RWPE1 (cell line): Measurements from ENCODE around the gene LRRC25.

Source experiments
- CTCF ChIA-PET: fragments of 350-600 bp; sonication (Branson Sonifier 250); formaldehyde crosslinking; extraction: SDS; loops from one replicate; lab custom pipeline; 2021; lab: Yijun Ruan, JAX
- POLR2A ChIA-PET: fragments of 400-600 bp; formaldehyde crosslinking; extraction: SDS; loops from one replicate; lab custom pipeline; 2020; ENCODE audit warnings: antibody characterized with exemption; ENCODE audit not compliant: low non-redundant PET; lab: Yijun Ruan, JAX
- DNase-seq: peaks from one replicate; pipeline ENCODE4 v3.0.0; 2012; ENCODE audit warnings: low spot score
- H3K27ac ChIP-seq: fragments of 450-650 bp; 2 replicates; pipeline ENCODE4 v1.5.1; 2017
- CTCF ChIP-seq: fragments of 450-650 bp; conservative IDR thresholded peaks from 2 replicates; pipeline ENCODE4 v1.5.1; 2017; ENCODE audit warnings: low read depth, mild to moderate bottlenecking

The LRRC25 gene

GRCh38 chr19:18428173-18428786 is 30.9 kb upstream of the LRRC25 start:
- POLR2A ChIA-PET, result no interaction called here
- H3K27ac ChIP-seq, result peak overlapping the region; percentile 86
- no peak for TF ChIP-seq CTCF
- CTCF ChIA-PET, result interaction anchor here (0.6 kb wide), 1 partner anchor 53 kb away, joined by 5 read pairs; no protein-coding TSS in a partner anchor
- DNase-seq, result no peak

GRCh38 chr19:18427743-18428113 is 30.3 kb upstream of the LRRC25 start:
- ChIA-PET CTCF (no interaction called here), POLR2A (no interaction called here)
- no peak for DNase-seq
- H3K27ac ChIP-seq, result peak overlapping the region; percentile 86
- no peak for TF ChIP-seq CTCF

GRCh38 chr19:18427080-18427742 is 29.8 kb upstream of the LRRC25 start:
- DNase-seq, result no peak
- peak overlapping the region; percentile 86 for H3K27ac ChIP-seq
- ChIA-PET POLR2A (no interaction called here), CTCF (no interaction called here)
- no peak for TF ChIP-seq CTCF

GRCh38 chr19:18426416-18426767 is 29.0 kb upstream of the LRRC25 start:
- DNase-seq, result no peak
- peak overlapping the region; percentile 86 for H3K27ac ChIP-seq
- CTCF ChIA-PET, result interaction anchor here (0.7 kb wide), 1 partner anchor 146 kb away, joined by 3 read pairs; no protein-coding TSS in a partner anchor
- no peak for TF ChIP-seq CTCF
- POLR2A ChIA-PET, result no interaction called here

- POLR2A ChIA-PET, result no interaction called here
Measured at GRCh38 chr19:18425515-18426415, 28.3 kb upstream of the LRRC25 start.

More at GRCh38 chr19:18425515-18426415, 28.3 kb upstream of the LRRC25 start:
- no peak for DNase-seq
- peak overlapping the region; percentile 86 for H3K27ac ChIP-seq
- 0 out of 2 replicates have a peak, but pooled peaks have one; percentile 6 for TF ChIP-seq CTCF
- CTCF ChIA-PET, result interaction anchor here (0.7 to 1.0 kb wide), 4 partner anchors 36 to 569 kb away, joined by 3 to 5 read pairs (median 4); no protein-coding TSS in a partner anchor
